Measurements from ENCODE around the gene INF2.

Gene INF2

GRCh38 chr14:104678901-104679705, 10.3 kb upstream of the INF2 start:
- no peak for ATAC-seq
- no peak for TF ChIP-seq OSR1 (CRISPR knock-in tag; IDR thresholded peaks at IDR 0.05)
- no peak for TF ChIP-seq PPARA (CRISPR knock-in tag; IDR thresholded peaks at IDR 0.05; ENCODE audit: borderline replicate concordance)
- TF ChIP-seq TSHZ2 (CRISPR knock-in tag; IDR thresholded peaks at IDR 0.05) = no peak
- TF ChIP-seq ZNF70 (CRISPR knock-in tag; IDR thresholded peaks at IDR 0.05) = no peak
- no peak for TF ChIP-seq GLIS3 (CRISPR knock-in tag; IDR thresholded peaks at IDR 0.05)
- no peak for TF ChIP-seq TCF4 (CRISPR knock-in tag; IDR thresholded peaks at IDR 0.05; ENCODE audit: borderline replicate concordance)
- TF ChIP-seq ZC3H10 (CRISPR knock-in tag; IDR thresholded peaks at IDR 0.05) = no peak
- no peak for TF ChIP-seq ISL1 (CRISPR knock-in tag; IDR thresholded peaks at IDR 0.05)
- TF ChIP-seq CSRNP3 (CRISPR knock-in tag; IDR thresholded peaks at IDR 0.05) = no peak
- TF ChIP-seq POU6F1 (CRISPR knock-in tag; IDR thresholded peaks at IDR 0.05; ENCODE audit: borderline replicate concordance, low read depth) = no peak
- TF ChIP-seq ESRRG (CRISPR knock-in tag; IDR thresholded peaks at IDR 0.05) = no peak
- TF ChIP-seq SNAI2 (CRISPR knock-in tag; IDR thresholded peaks at IDR 0.05) = no peak
- no peak for TF ChIP-seq CREB5 (CRISPR knock-in tag; IDR thresholded peaks at IDR 0.05; ENCODE audit: low read depth)

- TF ChIP-seq TCF4 (CRISPR knock-in tag; IDR thresholded peaks at IDR 0.05; ENCODE audit: borderline replicate concordance) = no peak
- no peak for TF ChIP-seq CREB5 (CRISPR knock-in tag; IDR thresholded peaks at IDR 0.05; ENCODE audit: low read depth)
- TF ChIP-seq ZC3H10 (CRISPR knock-in tag; IDR thresholded peaks at IDR 0.05) = no peak
- TF ChIP-seq ZFP30 (CRISPR knock-in tag; IDR thresholded peaks at IDR 0.05) = no peak
- TF ChIP-seq CSDC2 (CRISPR knock-in tag; IDR thresholded peaks at IDR 0.05) = no peak
- TF ChIP-seq POU6F1 (CRISPR knock-in tag; IDR thresholded peaks at IDR 0.05; ENCODE audit: borderline replicate concordance, low read depth) = no peak
- TF ChIP-seq ZNF8 (CRISPR knock-in tag; IDR thresholded peaks at IDR 0.05) = no peak
- TF ChIP-seq BACH2 (CRISPR knock-in tag; IDR thresholded peaks at IDR 0.05; ENCODE audit: borderline replicate concordance) = no peak
- no peak for TF ChIP-seq ARNTL (CRISPR knock-in tag; IDR thresholded peaks at IDR 0.05; ENCODE audit: borderline replicate concordance, low read depth)
- TF ChIP-seq ISL1 (CRISPR knock-in tag; IDR thresholded peaks at IDR 0.05) = no peak
- no peak for TF ChIP-seq SNAI2 (CRISPR knock-in tag; IDR thresholded peaks at IDR 0.05)
- no peak for TF ChIP-seq TSHZ2 (CRISPR knock-in tag; IDR thresholded peaks at IDR 0.05)
- TF ChIP-seq GLIS3 (CRISPR knock-in tag; IDR thresholded peaks at IDR 0.05) = no peak
- no peak for TF ChIP-seq ZNF70 (CRISPR knock-in tag; IDR thresholded peaks at IDR 0.05)
- no peak for TF ChIP-seq CSRNP3 (CRISPR knock-in tag; IDR thresholded peaks at IDR 0.05)
- TF ChIP-seq TOX (CRISPR knock-in tag; IDR thresholded peaks at IDR 0.05; ENCODE audit: borderline replicate concordance) = no peak
- TF ChIP-seq ZFP3 (CRISPR knock-in tag; IDR thresholded peaks at IDR 0.05) = no peak
- TF ChIP-seq PPARA (CRISPR knock-in tag; IDR thresholded peaks at IDR 0.05; ENCODE audit: borderline replicate concordance) = no peak
- TF ChIP-seq ZNF565 (CRISPR knock-in tag; conservative IDR thresholded peaks at IDR 0.05; ENCODE audit: low read depth) = no peak
- no peak for TF ChIP-seq OSR1 (CRISPR knock-in tag; IDR thresholded peaks at IDR 0.05)
- ATAC-seq = peak; percentile 78
These were observed 9.2 kb upstream of the INF2 start for GRCh38 chr14:104680056-104680805.

Measured in SK-N-SH treated with all-trans-retinoic acid at 6 μM for 48 hours (cell line).